ENCODE results near the gene KRT34.
"Not testable (repeated sequence)": the region's sequence is repeated elsewhere in the genome, so short reads cannot be mapped to it uniquely, and the experiment has no call there.

Gene KRT34

GRCh38 chr17:41403404-41404023 is 21.4 kb upstream of the KRT34 start:
- DNase-seq: no peak

GRCh38 chr17:41402161-41402560 is 20.1 kb upstream of the KRT34 start:
- DNase-seq: no peak

- DNase-seq: no peak
These were observed 15.0 kb upstream of the KRT34 start, which contains the start of gene KRT31 for GRCh38 chr17:41396996-41397660. Gene KRT31, minus strand, starts transcription at chr17:41397608. Its CDS starts 69 bp downstream, at chr17:41397539.

- no peak for DNase-seq
These were observed 14.2 kb upstream of the KRT34 start for GRCh38 chr17:41396340-41396739.

GRCh38 chr17:41395611-41396010 is 13.5 kb upstream of the KRT34 start:
- no peak for DNase-seq

GRCh38 chr17:41395044-41395443 is 12.9 kb upstream of the KRT34 start:
- DNase-seq: not testable (repeated sequence)

GRCh38 chr17:41394254-41394996 is 12.3 kb upstream of the KRT34 start:
- DNase-seq: no peak

GRCh38 chr17:41393826-41394225 is 11.7 kb upstream of the KRT34 start:
- no peak for DNase-seq

- DNase-seq: no peak
These were observed 11.2 kb upstream of the KRT34 start for GRCh38 chr17:41393294-41393693.

- no peak for DNase-seq
These were observed 10.2 kb upstream of the KRT34 start for GRCh38 chr17:41392278-41392677.

GRCh38 chr17:41391535-41391934 is 9.4 kb upstream of the KRT34 start:
- no peak for DNase-seq

- no peak for DNase-seq
These were observed 8.4 kb upstream of the KRT34 start for GRCh38 chr17:41390411-41390938.

- no peak for DNase-seq
These were observed 5.6 kb upstream of the KRT34 start for GRCh38 chr17:41387670-41388069.

GRCh38 chr17:41386227-41386626 is 4.1 kb upstream of the KRT34 start:
- DNase-seq: no peak

GRCh38 chr17:41383690-41384089 is 1.6 kb upstream of the KRT34 start:
- DNase-seq: no peak

GRCh38 chr17:41382394-41382793 is 288 bp upstream of the KRT34 start:
- no peak for DNase-seq

GRCh38 chr17:41380091-41380490 is 2.0 kb downstream of the KRT34 start:
- not testable (repeated sequence) for DNase-seq

GRCh38 chr17:41377546-41377945 is 4.6 kb downstream of the KRT34 start:
- no peak for DNase-seq

GRCh38 chr17:41369713-41370112 is 12.4 kb downstream of the KRT34 start, which contains the start of gene KRT33B:
Gene KRT33B, minus strand, starts transcription at chr17:41369813. Its CDS starts 63 bp downstream, at chr17:41369750.
- no peak for DNase-seq

- DNase-seq: no peak
These were observed 13.1 kb downstream of the KRT34 start for GRCh38 chr17:41369023-41369422.

- no peak for DNase-seq
These were observed 14.6 kb downstream of the KRT34 start for GRCh38 chr17:41367426-41368075.

- DNase-seq: no peak
These were observed 16.0 kb downstream of the KRT34 start for GRCh38 chr17:41366070-41366469.

- DNase-seq: no peak
These were observed 18.2 kb downstream of the KRT34 start for GRCh38 chr17:41363881-41364280.
